Measurements from ENCODE around the gene ZFP82.

GRCh38 chr19:36363845-36364244 lies 54.6 kb downstream of the ZFP82 start:
- TF ChIP-seq EZH2 (IDR thresholded peaks at IDR 0.05; ENCODE audit: low read length), result no peak
- TF ChIP-seq CTCF (optimal IDR thresholded peaks at IDR 0.05 in 1 of 3, IDR thresholded peaks at IDR 0.05 in 1 of 3, conservative IDR thresholded peaks at IDR 0.05 in 1 of 3; ENCODE audit: extremely low read depth in 1 of 3, insufficient read depth in 2 of 3, low read length in 3 of 3), result no peak
